CD4-positive, alpha-beta T cell (primary cell): Measurements from ENCODE around the gene ELF1. TPM values are rescaled to one million over a fixed set of nuclear protein-coding genes. Genes with fewer than 3 reads are reported as not detected.

Experiments used
- ATAC-seq: fragments of 200-7000 bp; cut with Tn5 transposase; one replicate; pipeline ENCODE4 v1.10.0; 2022; ENCODE audit warnings: mild to moderate bottlenecking; ENCODE audit not compliant: poor library complexity
- CTCF ChIA-PET: fragments of 350-600 bp; sonication (Branson Sonifier 250); formaldehyde crosslinking; loops from one replicate; lab custom pipeline; 2021; ENCODE audit warnings: antibody characterized with exemption, inconsistent platforms; lab: Charles Lee
- POLR2A ChIA-PET: fragments of 350-600 bp; sonication (Branson Sonifier 250); formaldehyde crosslinking; loops from one replicate; lab custom pipeline; 2021; ENCODE audit warnings: antibody characterized with exemption, inconsistent platforms; lab: Charles Lee
- DNase-seq, 14 experiments: peaks; one replicate each; pipeline ENCODE4 v3.0.0-alpha.2; 2013 to 2020; ENCODE audit warnings: mixed read lengths in 2 of 14
- H3K27ac ChIP-seq, 2 donors: one replicate each; pipeline versions ENCODE4 v1.5.1 to v1.7.0; 2013; ENCODE audit warnings: low read length in 2 of 2, low read depth in 1 of 2, mild to moderate bottlenecking in 1 of 2
- H3K27me3 ChIP-seq, 2 experiments: 1 replicate in 1 of 2; 2 replicates in 1 of 2; pipeline versions ENCODE4 v1.6.1 to v1.7.0; 2013; ENCODE audit warnings: low read length in 2 of 2, control low read depth in 1 of 2, mild to moderate bottlenecking in 1 of 2, moderate library complexity in 1 of 2; ENCODE audit not compliant: insufficient read depth in 2 of 2, control insufficient read depth in 1 of 2
- H3K36me3 ChIP-seq: one replicate; pipeline ENCODE4 v1.6.1; 2013; ENCODE audit warnings: low read length, control low read depth; ENCODE audit not compliant: insufficient read depth
- H3K4me1 ChIP-seq: one replicate; pipeline ENCODE4 v1.6.1; 2013; ENCODE audit warnings: low read length, control low read depth; ENCODE audit not compliant: insufficient read depth
- H3K4me3 ChIP-seq: one replicate; pipeline ENCODE4 v1.5.1; 2013; ENCODE audit warnings: mild to moderate bottlenecking, low read length, moderate library complexity
- H3K9me3 ChIP-seq, 2 experiments: 1 replicate in 1 of 2; 2 replicates in 1 of 2; pipeline versions ENCODE4 v1.6.1 to v1.7.0; 2013; ENCODE audit warnings: low read length in 2 of 2, mild to moderate bottlenecking in 2 of 2, control low read depth in 1 of 2, moderate library complexity in 1 of 2; ENCODE audit not compliant: control insufficient read depth in 1 of 2, insufficient read depth in 1 of 2
- H3K27ac Mint-ChIP-seq: one replicate; pipeline ENCODE4 v1.8.0; 2020; ENCODE audit warnings: mixed read lengths
- H3K27me3 Mint-ChIP-seq: one replicate; pipeline ENCODE4 v1.8.0; 2021; ENCODE audit warnings: mixed read lengths
- H3K36me3 Mint-ChIP-seq: one replicate; pipeline ENCODE4 v1.8.0; 2021; ENCODE audit warnings: low read depth, mixed read lengths
- H3K4me1 Mint-ChIP-seq: one replicate; pipeline ENCODE4 v1.8.0; 2021; ENCODE audit warnings: low read depth, mixed read lengths
- H3K4me3 Mint-ChIP-seq: one replicate; pipeline ENCODE4 v1.8.0; 2020; ENCODE audit warnings: mild to moderate bottlenecking, mixed read lengths
- H3K9me3 Mint-ChIP-seq: one replicate; pipeline ENCODE4 v1.8.0; 2020; ENCODE audit warnings: mixed read lengths
- intact Hi-C, 2 experiments: fragments of 100-400 bp; cut with DNase I in 1 of 2; cut with micrococcal nuclease in 1 of 2; formaldehyde crosslinking; loops; one replicate each; pipeline versions ENCODE4 v1.15.1 to v1.9.0; 2023 to 2025; cut with DNase I, micrococcal nuclease
- total RNA-seq, 174 experiments: library from RNA in 2 of 174; stranded (reverse) in 2 of 174; gene quantifications; one replicate each; pipeline ENCODE4 v1.2.3 and lab custom pipeline; 2021 to 2026
- TF ChIP-seq, protein P1 (sequence below): fragments of 200-600 bp; IDR thresholded peaks from one replicate; pipeline ENCODE4 v1.8.0; 2022; ENCODE audit warnings: antibody characterized with exemption, mild to moderate bottlenecking

The ELF1 gene
- total RNA-seq, 2 experiments from 2014 or later = 354 to 358 TPM

DNA sequence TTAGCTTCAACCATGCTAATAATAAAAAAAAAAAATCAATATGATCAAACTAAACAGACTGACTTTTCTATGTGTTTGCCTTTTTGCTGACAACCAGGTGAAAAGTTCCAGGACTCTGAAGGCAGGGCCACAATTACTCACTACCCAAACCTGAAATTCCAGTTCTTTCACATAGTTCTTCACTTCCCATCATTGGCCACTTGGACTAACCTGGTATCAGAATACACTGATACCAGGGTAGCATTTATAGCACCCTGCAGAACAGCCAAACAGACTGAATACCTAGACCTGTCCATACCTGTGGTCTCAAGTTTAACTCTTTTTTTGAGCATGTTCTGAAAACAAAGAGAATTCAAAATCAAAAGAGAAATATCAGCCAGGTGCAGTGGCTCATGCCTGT is 25.1 kb downstream of the ELF1 start:
- CTCF ChIA-PET = interaction anchor here (1.5 to 6.1 kb wide), 3 partner anchors 11 to 20 kb away, joined by 3 to 43 read pairs (median 5); no protein-coding TSS in a partner anchor
- no peak overlapping the region for H3K4me3 ChIP-seq
- no peak for ATAC-seq

DNA sequence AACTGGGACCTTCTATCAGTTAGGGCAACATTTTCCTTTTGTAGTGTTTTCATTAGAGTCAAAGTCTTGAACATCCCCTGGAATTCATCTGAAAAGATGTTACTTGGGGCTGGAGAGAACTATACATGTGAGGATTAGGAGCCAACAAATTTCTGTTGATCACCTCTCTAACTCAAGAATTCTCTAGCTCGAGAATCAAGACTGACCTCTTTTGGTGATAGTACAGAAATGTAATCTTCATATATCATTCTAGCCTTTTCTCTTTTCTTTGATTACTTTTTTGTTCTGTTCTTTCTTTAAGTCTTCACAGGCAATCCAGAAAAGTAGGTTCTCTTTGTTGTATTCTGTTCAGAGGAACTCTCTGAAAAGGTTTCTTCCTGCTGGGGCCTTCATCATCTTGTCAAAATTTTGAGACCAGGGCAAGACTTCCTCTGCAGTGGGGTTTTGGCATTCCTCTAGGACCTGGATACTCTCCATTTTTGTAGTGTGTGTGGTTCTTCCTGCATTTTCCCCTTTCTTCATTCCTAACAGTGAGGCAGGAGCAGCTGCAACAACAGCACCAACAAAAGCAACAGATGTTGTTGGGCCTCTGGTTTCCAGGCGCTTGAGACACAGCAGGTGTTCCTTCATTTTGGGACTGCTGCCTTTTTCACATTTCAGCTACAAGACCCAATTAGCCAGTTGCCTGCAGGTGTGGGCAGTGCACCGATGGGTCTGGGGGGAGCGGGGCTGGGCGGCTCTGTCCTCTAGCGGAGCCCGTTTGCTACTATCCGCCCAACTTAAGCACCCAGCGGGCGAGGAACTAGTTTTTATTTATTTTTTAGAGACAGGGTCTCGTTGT is 26.2 kb downstream of the ELF1 start:
- Mint-ChIP-seq H3K27ac (peak overlapping the region; percentile 84), H3K36me3 (peaks cover 25% of the 10 kb centered on the region), H3K4me3 (peak overlapping the region; percentile 16), H3K4me1 (peaks cover 92% of the 10 kb centered on the region), H3K27me3 (no peaks in the 10 kb centered on the region), H3K9me3 (no peaks in the 10 kb centered on the region)
- no peaks in the 10 kb centered on the region for H3K27me3 ChIP-seq
- ChIA-PET CTCF (interaction anchor here (0.6 to 6.1 kb wide), 13 partner anchors 10 to 192 kb away, joined by 3 to 43 read pairs (median 4); no protein-coding TSS in a partner anchor), POLR2A (interaction anchor here (0.7 to 2.3 kb wide), 13 partner anchors 8 to 68 kb away, joined by 3 to 9 read pairs (median 5); partner anchors contain the start of gene ELF1)
- intact Hi-C loops = loop anchor here (2.0 to 5.0 kb wide), 3 partner anchors 16 to 46 kb away; no protein-coding TSS in a partner anchor
- TF ChIP-seq, protein P1, sequence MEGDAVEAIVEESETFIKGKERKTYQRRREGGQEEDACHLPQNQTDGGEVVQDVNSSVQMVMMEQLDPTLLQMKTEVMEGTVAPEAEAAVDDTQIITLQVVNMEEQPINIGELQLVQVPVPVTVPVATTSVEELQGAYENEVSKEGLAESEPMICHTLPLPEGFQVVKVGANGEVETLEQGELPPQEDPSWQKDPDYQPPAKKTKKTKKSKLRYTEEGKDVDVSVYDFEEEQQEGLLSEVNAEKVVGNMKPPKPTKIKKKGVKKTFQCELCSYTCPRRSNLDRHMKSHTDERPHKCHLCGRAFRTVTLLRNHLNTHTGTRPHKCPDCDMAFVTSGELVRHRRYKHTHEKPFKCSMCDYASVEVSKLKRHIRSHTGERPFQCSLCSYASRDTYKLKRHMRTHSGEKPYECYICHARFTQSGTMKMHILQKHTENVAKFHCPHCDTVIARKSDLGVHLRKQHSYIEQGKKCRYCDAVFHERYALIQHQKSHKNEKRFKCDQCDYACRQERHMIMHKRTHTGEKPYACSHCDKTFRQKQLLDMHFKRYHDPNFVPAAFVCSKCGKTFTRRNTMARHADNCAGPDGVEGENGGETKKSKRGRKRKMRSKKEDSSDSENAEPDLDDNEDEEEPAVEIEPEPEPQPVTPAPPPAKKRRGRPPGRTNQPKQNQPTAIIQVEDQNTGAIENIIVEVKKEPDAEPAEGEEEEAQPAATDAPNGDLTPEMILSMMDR = peak; percentile 40
- no peak overlapping the region for H3K4me3 ChIP-seq
- peak in 3 of 14 experiments; percentile 40 to 63 (median 62) for DNase-seq
- H3K36me3 ChIP-seq = peaks cover 23% of the 10 kb centered on the region
- peak; percentile 52 for ATAC-seq
- H3K4me1 ChIP-seq = peaks cover 50% of the 10 kb centered on the region
- H3K27ac ChIP-seq = peak overlapping the region; percentile 49 to 55
- no peaks in the 10 kb centered on the region for H3K9me3 ChIP-seq

More for the DNA sequence above, 25.1 kb downstream of the ELF1 start:
- Mint-ChIP-seq H3K27me3 (no peaks in the 10 kb centered on the region), H3K27ac (peak overlapping the region; percentile 84), H3K4me1 (peaks cover 92% of the 10 kb centered on the region), H3K9me3 (no peaks in the 10 kb centered on the region), H3K4me3 (peak overlapping the region; percentile 72), H3K36me3 (peaks cover 32% of the 10 kb centered on the region)
- no peak for DNase-seq
- H3K4me1 ChIP-seq = peaks cover 53% of the 10 kb centered on the region
- H3K36me3 ChIP-seq = peaks cover 33% of the 10 kb centered on the region
- H3K27me3 ChIP-seq = no peaks in the 10 kb centered on the region
- intact Hi-C loops = loop anchor here (2.0 to 5.0 kb wide), 3 partner anchors 17 to 47 kb away; no protein-coding TSS in a partner anchor
- POLR2A ChIA-PET = interaction anchor here (0.6 to 2.3 kb wide), 6 partner anchors 9 to 67 kb away, joined by 3 to 9 read pairs (median 4); partner anchors contain the start of gene ELF1
- no peaks in the 10 kb centered on the region for H3K9me3 ChIP-seq
- H3K27ac ChIP-seq = peak overlapping the region; percentile 49
- TF ChIP-seq, protein P1 = no peak

DNA sequence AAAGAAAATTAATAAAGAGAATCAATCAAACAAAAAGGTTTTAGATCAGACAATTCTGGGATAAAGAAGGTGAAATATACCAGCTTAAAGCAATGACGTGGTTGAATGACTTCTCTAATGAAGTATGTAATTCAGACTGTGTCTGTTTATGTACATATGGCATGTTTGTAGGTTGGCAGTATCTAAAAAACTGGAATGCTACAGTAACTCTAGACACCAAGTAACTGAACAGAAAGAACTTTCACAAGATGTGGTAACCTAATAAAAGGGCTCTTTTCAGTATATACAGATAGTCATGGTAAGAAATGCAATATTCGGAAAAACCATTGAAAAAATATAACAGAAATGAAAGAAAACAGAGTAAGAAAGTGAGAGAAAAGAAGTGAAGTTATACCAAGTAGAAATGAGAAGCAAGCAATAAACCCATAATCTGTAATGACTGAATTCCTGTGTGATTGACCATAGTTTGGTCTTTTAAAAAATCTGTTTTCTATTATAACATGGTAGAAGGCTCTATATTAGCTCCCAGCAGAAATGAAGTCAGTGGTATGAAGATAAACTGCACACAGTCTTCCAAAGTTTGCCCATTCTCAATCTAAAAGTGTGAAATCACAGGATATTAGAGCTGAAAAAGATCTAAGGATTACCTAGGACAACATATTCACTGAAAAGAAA is 31.4 kb downstream of the ELF1 start:
- peak overlapping the region; percentile 48 for H3K4me3 Mint-ChIP-seq

More for the DNA sequence above, 31.4 kb downstream of the ELF1 start:
- ChIA-PET CTCF (interaction anchor here (1.1 to 1.8 kb wide), 4 partner anchors 9 to 17 kb away, joined by 3 to 6 read pairs (median 4); no protein-coding TSS in a partner anchor), POLR2A (interaction anchor here (0.7 kb wide), 1 partner anchor 17 kb away, joined by 3 read pairs; no protein-coding TSS in a partner anchor)
- no peaks in the 10 kb centered on the region for H3K27me3 ChIP-seq
- H3K36me3 ChIP-seq = peaks cover 6% of the 10 kb centered on the region
- ATAC-seq (no peak), DNase-seq (no peak)
- TF ChIP-seq, protein P1 = no peak
- H3K4me3 ChIP-seq = no peak overlapping the region
- peaks cover 3% of the 10 kb centered on the region for H3K36me3 Mint-ChIP-seq
- peaks cover 31% of the 10 kb centered on the region for H3K4me1 ChIP-seq
- H3K27ac Mint-ChIP-seq = peak overlapping the region; percentile 66
- intact Hi-C loops = loop anchor here in 1 of 2 experiments (10.0 kb wide), 1 partner anchor 213 kb away; the partner anchor contains the start of gene MRPS31
- H3K9me3 ChIP-seq = no peaks in the 10 kb centered on the region
- peaks cover 87% of the 10 kb centered on the region for H3K4me1 Mint-ChIP-seq
- peak overlapping the region in 1 of 2 donors; percentile 26 for H3K27ac ChIP-seq
- H3K9me3 Mint-ChIP-seq = no peaks in the 10 kb centered on the region
- H3K27me3 Mint-ChIP-seq = no peaks in the 10 kb centered on the region
